SK-N-SH (cell line): ENCODE results near the gene ETFA. TPM values are rescaled to one million over a fixed set of nuclear protein-coding genes. Genes with fewer than 3 reads are reported as not detected.

Experiments used
- CTCF ChIA-PET: fragments of 300-600, 350-600 bp; formaldehyde crosslinking; extraction: SDS; loops from one replicate; lab custom pipeline; 2021; lab: Yijun Ruan, JAX
- POLR2A ChIA-PET: fragments of 350-600 bp; sonication (Branson Sonifier 250); formaldehyde crosslinking; extraction: SDS; loops from one replicate; lab custom pipeline; 2020; ENCODE audit warnings: antibody characterized with exemption, inconsistent platforms; lab: Yijun Ruan, JAX
- DNase-seq: peaks from one replicate; pipeline ENCODE4 v3.0.0; 2012
- H2AFZ ChIP-seq: fragments of 200-600 bp; sonication (generic); 2 replicates; pipeline ENCODE4 v1.8.1; 2016; ENCODE audit warnings: antibody characterized with exemption, mild to moderate bottlenecking, low read depth
- H3F3A ChIP-seq: fragments of 200-600 bp; sonication (generic); replicated peaks from 2 replicates; pipeline ENCODE3; 2016; ENCODE audit warnings: antibody characterized with exemption, mild to moderate bottlenecking; ENCODE audit not compliant: insufficient read depth
- H3K27ac ChIP-seq, 2 experiments: fragments of 200-500 bp in 1 of 2; fragments of 200-600 bp in 1 of 2; sonication (Bioruptor generic) in 1 of 2; sonication (generic), shearing (Covaris generic) in 1 of 2; 2 replicates each; pipeline versions ENCODE4 v1.5.1 to v1.6.1; 2014 to 2016; ENCODE audit warnings: low read depth in 2 of 2, inconsistent platforms in 1 of 2, low read length in 1 of 2, mild to moderate bottlenecking in 1 of 2, mixed read lengths in 1 of 2
- H3K27me3 ChIP-seq: fragments of 200-600 bp; sonication (generic), shearing (Covaris generic); 2 replicates; pipeline ENCODE4 v1.6.1; 2016; ENCODE audit warnings: mixed run types; ENCODE audit not compliant: insufficient read depth
- H3K36me3 ChIP-seq, 2 experiments: fragments of 200-500 bp in 1 of 2; fragments of 200-600 bp in 1 of 2; sonication (Bioruptor generic) in 1 of 2; sonication (generic) in 1 of 2; replicated peaks in 1 of 2; 2 replicates each; pipeline versions ENCODE3 to v1.5.1; 2014 to 2016; ENCODE audit warnings: low read length in 1 of 2, mild to moderate bottlenecking in 1 of 2; ENCODE audit not compliant: insufficient read depth in 2 of 2, control insufficient read depth in 1 of 2
- H3K4me1 ChIP-seq, 2 experiments: fragments of 200-500 bp in 1 of 2; fragments of 200-600 bp in 1 of 2; sonication (Bioruptor generic) in 1 of 2; sonication (generic), shearing (Covaris generic) in 1 of 2; 2 replicates each; pipeline versions ENCODE4 v1.5.1 to v1.6.1; 2014 to 2016; ENCODE audit warnings: low read depth in 1 of 2, low read length in 1 of 2, mixed run types in 1 of 2; ENCODE audit not compliant: insufficient read depth in 2 of 2, control insufficient read depth in 1 of 2
- H3K4me2 ChIP-seq: fragments of 200-600 bp; sonication (generic), shearing (Covaris generic); 2 replicates; pipeline ENCODE4 v1.6.1; 2017; ENCODE audit warnings: mixed run types
- H3K4me3 ChIP-seq, 2 experiments: fragments of 200-500 bp in 1 of 2; fragments of 200-600 bp in 1 of 2; sonication (Bioruptor generic) in 1 of 2; sonication (generic), shearing (Covaris generic) in 1 of 2; 2 replicates each; pipeline versions ENCODE4 v1.5.1 to v1.8.1; 2014 to 2016; ENCODE audit warnings: low read depth in 2 of 2, inconsistent platforms in 1 of 2, low read length in 1 of 2, mild to moderate bottlenecking in 1 of 2, mixed read lengths in 1 of 2, moderate library complexity in 1 of 2
- H3K79me2 ChIP-seq: fragments of 200-600 bp; sonication (generic); 2 replicates; pipeline ENCODE4 v1.8.1; 2017; ENCODE audit warnings: mild to moderate bottlenecking; ENCODE audit not compliant: insufficient read depth
- H3K9ac ChIP-seq: fragments of 200-600 bp; sonication (generic); 2 replicates; pipeline ENCODE4 v1.6.1; 2017; ENCODE audit warnings: mixed run types
- H3K9me2 ChIP-seq: fragments of 200-600 bp; sonication (generic); 2 replicates; pipeline ENCODE4 v1.6.1; 2017; ENCODE audit warnings: mixed run types
- H3K9me3 ChIP-seq: fragments of 200-600 bp; sonication (generic); 2 replicates; pipeline ENCODE4 v1.6.1; 2017; ENCODE audit warnings: mixed run types, mild to moderate bottlenecking, moderate library complexity
- H4K20me1 ChIP-seq: fragments of 200-600 bp; sonication (generic); 2 replicates; pipeline ENCODE4 v1.6.1; 2017; ENCODE audit warnings: mild to moderate bottlenecking, mixed run types; ENCODE audit not compliant: insufficient read depth
- CHD2 ChIP-seq: fragments of 150-350 bp; IDR thresholded peaks from 2 replicates; pipeline ENCODE4 v1.6.1; 2018; ENCODE audit warnings: low read length; ENCODE audit not compliant: partially characterized antibody
- EZH2phosphoT487 ChIP-seq: fragments of 200-600 bp; sonication (generic); IDR thresholded peaks from 2 replicates; pipeline ENCODE4 v1.6.1; 2017; ENCODE audit warnings: low read depth, mixed run types, mild to moderate bottlenecking, antibody characterized with exemption, moderate library complexity, borderline replicate concordance
- FOXM1 ChIP-seq: IDR thresholded peaks from 2 replicates; pipeline ENCODE4 v1.4.0; 2012; ENCODE audit warnings: low read depth, mild to moderate bottlenecking
- GABPA ChIP-seq: IDR thresholded peaks from 2 replicates; pipeline ENCODE4 v1.4.0; 2012; ENCODE audit warnings: low read depth, mild to moderate bottlenecking
- JUND ChIP-seq: IDR thresholded peaks from 2 replicates; pipeline ENCODE4 v1.4.0; 2012
- MEF2A ChIP-seq: IDR thresholded peaks from 2 replicates; pipeline ENCODE4 v1.4.0; 2012; ENCODE audit warnings: low read depth, borderline replicate concordance
- MXI1 ChIP-seq: IDR thresholded peaks from 2 replicates; pipeline ENCODE4 v1.6.1; 2012; ENCODE audit warnings: mild to moderate bottlenecking, low read depth, low read length, improper control_type of control experiment
- RAD21 ChIP-seq: IDR thresholded peaks from 2 replicates; pipeline ENCODE4 v1.6.1; 2012; ENCODE audit warnings: mild to moderate bottlenecking, low read length
- RCOR1 ChIP-seq: fragments of 150-350 bp; IDR thresholded peaks from 2 replicates; pipeline ENCODE4 v1.6.1; 2017; ENCODE audit warnings: antibody characterized with exemption, low read length
- RFX5 ChIP-seq: IDR thresholded peaks from 2 replicates; pipeline ENCODE4 v1.6.1; 2012; ENCODE audit warnings: mild to moderate bottlenecking, improper control_type of control experiment, low read length
- USF1 ChIP-seq: IDR thresholded peaks from 2 replicates; pipeline ENCODE4 v1.4.0; 2012; ENCODE audit warnings: low read depth, borderline replicate concordance
- ZBTB33 ChIP-seq: IDR thresholded peaks from 2 replicates; pipeline ENCODE4 v1.4.0; 2012; ENCODE audit warnings: low read depth, borderline replicate concordance
- WGBS: methylation state at CpG from one replicate; pipeline ENCODE4 v1.1.6; 2017; ENCODE audit warnings: low lambda C conversion rate; 5-methylcytosine and 5-hydroxymethylcytosine counted together
- polyA plus RNA-seq, 3 experiments: library from polyadenylated mRNA; depleted of rRNA; stranded (reverse); fragments of >200 nt; gene quantifications; 2 replicates each; pipeline ENCODE4 v1.2.3, GENCODE V29; 2012

ETFA gene
- polyA plus RNA-seq, 1 of the 3 experiments (the other 2 are of a cell fraction): 122 TPM

- TF ChIP-seq USF1 (no peak), ZBTB33 (no peak), MXI1 (no peak), MEF2A (no peak)
Measured at GRCh38 chr15:76239786-76240185, 71.5 kb downstream of the ETFA start (continued).

GRCh38 chr15:76236350-76236749 is 74.9 kb downstream of the ETFA start:
- DNase-seq: no peak
- H3K9me2 ChIP-seq: no peaks in the 10 kb centered on the region
- ChIA-PET CTCF (interaction anchor here (0.9 to 4.5 kb wide), 14 partner anchors 8 to 606 kb away, joined by 3 to 17 read pairs (median 6); partner anchors contain the start of gene ISL2), POLR2A (no interaction called here)
- H3K36me3 ChIP-seq: peaks cover 5 to 9% of the 10 kb centered on the region in 2 experiments
- no peaks in the 10 kb centered on the region for H3K9me3 ChIP-seq
- H3K4me2 ChIP-seq: no peak overlapping the region
- no peak overlapping the region for H3K9ac ChIP-seq
- H3F3A ChIP-seq: no peaks in the 10 kb centered on the region
- no peak for TF ChIP-seq GABPA
- no peak for TF ChIP-seq RAD21
- no peak for TF ChIP-seq RFX5
- TF ChIP-seq RCOR1: no peak
- no peak for TF ChIP-seq FOXM1
- no peak for TF ChIP-seq EZH2phosphoT487
- TF ChIP-seq USF1: no peak
- TF ChIP-seq CHD2: no peak
- TF ChIP-seq JUND: no peak
- 81% methylated on average over 2 of the region's 2 CpGs for WGBS
- peaks cover 0 to 2% of the 10 kb centered on the region in 2 experiments; a peak in 3 of 4 replicates for H3K4me1 ChIP-seq
- H4K20me1 ChIP-seq: no peaks in the 10 kb centered on the region
- H3K27me3 ChIP-seq: no peaks in the 10 kb centered on the region
- no peak overlapping the region for H2AFZ ChIP-seq
- no peak overlapping the region for H3K4me3 ChIP-seq
- H3K79me2 ChIP-seq: no peaks in the 10 kb centered on the region
- H3K27ac ChIP-seq: no peak overlapping the region
